Heart right ventricle (tissue), 16 donors: ENCODE data around the gene CDCP1. TPM values are rescaled to one million over a fixed set of nuclear protein-coding genes. Genes with fewer than 3 reads are reported as not detected.

ENCODE experiments used
- ATAC-seq, 8 donors: fragments of 200-7000 bp; cut with Tn5 transposase; one replicate each; pipeline ENCODE4 v1.9.1; 2020; ENCODE audit warnings: mild to moderate bottlenecking in 8 of 8, moderate library complexity in 8 of 8, moderate number of reproducible peaks in 1 of 8
- DNase-seq, 2 donors: peaks; one replicate each; pipeline ENCODE4 v3.0.0-alpha.2; 2020
- H3K27ac ChIP-seq, 10 donors: fragments of 200-600 bp; sonication (generic) in 2 of 10; one replicate each; pipeline versions ENCODE4 v1.5.0 to v1.8.0; 2020 to 2022; ENCODE audit warnings: mild to moderate bottlenecking in 3 of 10
- H3K27me3 ChIP-seq, 7 donors: fragments of 200-600 bp; one replicate each; pipeline ENCODE4 v1.8.0; 2021 to 2022; ENCODE audit warnings: mild to moderate bottlenecking in 2 of 7
- H3K36me3 ChIP-seq, 9 donors: fragments of 200-600 bp; sonication (generic) in 1 of 9; one replicate each; pipeline versions ENCODE4 v1.5.0 to v1.8.0; 2020 to 2022; ENCODE audit warnings: mild to moderate bottlenecking in 2 of 9
- H3K4me1 ChIP-seq, 9 donors: fragments of 200-600 bp; sonication (generic) in 1 of 9; one replicate each; pipeline versions ENCODE4 v1.5.0 to v1.8.0; 2020 to 2022; ENCODE audit warnings: mild to moderate bottlenecking in 4 of 9
- H3K4me3 ChIP-seq, 10 donors: fragments of 200-600 bp; sonication (generic) in 2 of 10; one replicate each; pipeline versions ENCODE4 v1.5.0 to v1.8.0; 2020 to 2022; ENCODE audit warnings: mild to moderate bottlenecking in 7 of 10, moderate library complexity in 2 of 10
- H3K9me3 ChIP-seq, 11 donors: fragments of 200-600 bp in 10 of 11; sonication (generic) in 2 of 11; one replicate each; pipeline versions ENCODE4 v1.5.0 to v1.8.0; 2013 to 2022; ENCODE audit warnings: mild to moderate bottlenecking in 2 of 11, control low read depth in 1 of 11, moderate library complexity in 1 of 11
- CTCF ChIP-seq, 9 donors: fragments of 200-600 bp; sonication (generic) in 2 of 9; IDR thresholded peaks; one replicate each; pipeline versions ENCODE4 v1.5.0 to v1.8.0; 2021 to 2022; ENCODE audit warnings: antibody characterized with exemption in 9 of 9, mild to moderate bottlenecking in 5 of 9, moderate library complexity in 1 of 9
- WGBS, 2 donors: extraction: QIAGEN DNeasy Blood & Tissue Kit; methylation state at CpG; one replicate each; pipeline ENCODE4 v1.1.7; 2013; ENCODE audit warnings: inconsistent platforms in 1 of 2; 5-methylcytosine and 5-hydroxymethylcytosine counted together
- intact Hi-C, 10 donors: fragments of 100-400 bp; cut with DNase I; formaldehyde crosslinking; loops; one replicate each; pipeline versions ENCODE4 v1.11.1 to v1.14.2; 2022
- polyA plus RNA-seq, 2 donors: library from polyadenylated mRNA; stranded (reverse); fragments of 200-250 nt; gene quantifications; one replicate each; pipeline ENCODE4 v1.2.3, GENCODE V29; 2013
- total RNA-seq, 10 donors: library from RNA; stranded (reverse); fragmentation: NEBNext Ultra II Directional in 3 of 10; extraction: Animal tissue kit (Norgen Biotek cat#: 25700) in 3 of 10; gene quantifications; one replicate each; pipeline versions ENCODE4 v1.2.1 to v1.2.4, GENCODE V29; 2021 to 2023
- donor health status: Arrhythmogenic right ventricular cardiomyopathy.
- donor health status: ischemic (EF 13 %, LVEDD 7.1; RV severe dilation, severe dysfunction).
- donor health status: healthy with polysubstance abuse.
- donor health status: DM: no; HTN: yes; CAD: no.
- donor health status: DM: no; HTN: no; CAD: no.
- donor health status: ischemic (EF 25% LVEDD 6.9; RV normal size, moderate dysfunction).
- donor health status: ischemic (EF 25% LVEDD 5.7; RV mildly dilated, moderate dysfunction).
- donor health status: healthy.
- donor health status: DM: yes; HTN: yes; CAD: no.
- donor health status: Ischemic cardiomyopathy.
- donor health status: ischemic (EF 35%, LVEDD 5.7; RV mildly dilated, moderate dysfunction).
- donor health status: nonischemic (EF 11% LVEDD 7.7; RV severe dilation, severe dysfunction).
- donor health status: DM: yes; HTN: yes; CAD: no.
- donor health status: PGD.
- donor health status: ischemic (EF 29% LVEDD 5.4; RV normal size, mild dysfunction).
- donor health status: nonischemic (EF 23%, LVEDD 6.1; RV moderate dilation, normal function).

CDCP1 gene
- total and polyA plus RNA-seq, 12 donors: 0.15 to 2.8 (median 0.27) TPM

GRCh38 chr3:45042162-45042561 is 104.0 kb downstream of the CDCP1 start:
- intact Hi-C loops: loop anchor here in 4 of 10 donors (5.0 to 10.0 kb wide), 3 partner anchors 165 to 455 kb away; no protein-coding TSS in a partner anchor
- H3K9me3 ChIP-seq: no peaks in the 10 kb centered on the region
- H3K27ac ChIP-seq: peak overlapping the region in 1 of 10 donors; percentile 79
- H3K4me1 ChIP-seq: peaks cover 0 to 50% (median 1%) of the 10 kb centered on the region in 9 donors
- no peaks in the 10 kb centered on the region for H3K27me3 ChIP-seq
- H3K4me3 ChIP-seq: no peak overlapping the region
- no peak for DNase-seq
- TF ChIP-seq CTCF (IDR thresholded peaks at IDR 0.05): no peak
- H3K36me3 ChIP-seq: peaks cover 0 to 7% (median 0%) of the 10 kb centered on the region in 9 donors
- 81 to 89% methylated on average over 3 of the region's 3 CpGs for WGBS, 2 donors
- no peak for ATAC-seq

- WGBS, 2 donors: 93 to 96% methylated on average over 2 of the region's 2 CpGs
- intact Hi-C loops: loop anchor here in 8 of 10 donors (2.0 to 10.0 kb wide), 5 partner anchors 166 to 457 kb away; no protein-coding TSS in a partner anchor
Measured at GRCh38 chr3:45041666-45042065, 104.5 kb downstream of the CDCP1 start.

GRCh38 chr3:45037720-45038455 is 108.3 kb downstream of the CDCP1 start:
- Histone ChIP-seq H3K27me3 (no peaks in the 10 kb centered on the region), H3K9me3 (no peaks in the 10 kb centered on the region), H3K4me3 (peak overlapping the region in 2 of 10 donors; percentile 24 to 26), H3K4me1 (peaks cover 3 to 62% (median 33%) of the 10 kb centered on the region in 9 donors), H3K27ac (peak overlapping the region in 5 of 10 donors; percentile 25 to 62 (median 32)), H3K36me3 (peaks cover 0 to 32% (median 0%) of the 10 kb centered on the region in 9 donors)
- 6 to 8% methylated on average over 11 of the region's 11 CpGs for WGBS, 2 donors
- intact Hi-C loops: loop anchor here in 8 of 10 donors (2.0 to 10.0 kb wide), 11 partner anchors 61 to 627 kb away; partner anchors contain the start of genes EXOSC7 (in 3 of the 8) and ZDHHC3 (in 3 of the 8)
- ATAC-seq (peak; percentile 63 to 86 (median 82)), DNase-seq (peak; percentile 86 to 93)
- peak; percentile 80 to 94 (median 89) for TF ChIP-seq CTCF (IDR thresholded peaks at IDR 0.05)

More at GRCh38 chr3:45041666-45042065, 104.5 kb downstream of the CDCP1 start:
- DNase-seq (no peak), ATAC-seq (no peak)
- Histone ChIP-seq H3K4me1 (peaks cover 0 to 55% (median 6%) of the 10 kb centered on the region in 9 donors), H3K27me3 (no peaks in the 10 kb centered on the region), H3K9me3 (no peaks in the 10 kb centered on the region), H3K4me3 (no peak overlapping the region), H3K36me3 (peaks cover 0 to 12% (median 0%) of the 10 kb centered on the region in 9 donors), H3K27ac (peak overlapping the region in 1 of 10 donors; percentile 32)
- no peak for TF ChIP-seq CTCF (IDR thresholded peaks at IDR 0.05)

GRCh38 chr3:45035441-45036301 is 110.5 kb downstream of the CDCP1 start:
- DNase-seq: peak in 1 of 2 donors; percentile 44
- Histone ChIP-seq H3K27ac (peak overlapping the region in 8 of 10 donors; percentile 20 to 82 (median 34)), H3K9me3 (no peaks in the 10 kb centered on the region), H3K4me3 (peak overlapping the region in 8 of 10 donors; percentile 14 to 45 (median 42)), H3K27me3 (no peaks in the 10 kb centered on the region), H3K4me1 (peaks cover 3 to 67% (median 33%) of the 10 kb centered on the region in 9 donors), H3K36me3 (peaks cover 0 to 52% (median 0%) of the 10 kb centered on the region in 9 donors)
- 46 to 49% methylated on average over 64 of the region's 64 CpGs for WGBS, 2 donors
- intact Hi-C loops: loop anchor here in 8 of 10 donors (5.0 to 10.0 kb wide), 10 partner anchors 58 to 629 kb away; partner anchors contain the start of genes EXOSC7 (in 3 of the 8) and ZDHHC3 (in 3 of the 8)
- peak in 1 of 9 donors; percentile 8 for TF ChIP-seq CTCF (IDR thresholded peaks at IDR 0.05)
- peak; percentile 12 to 50 (median 22) for ATAC-seq
